Measurements from ENCODE around the gene CKAP5.
A peak's percentile ranks its signal among the peaks of the same experiment; 100 is the strongest.

CKAP5 gene

GRCh38 chr11:46845740-46846509 is at the start of gene CKAP5:
Gene CKAP5 (minus strand): TSS chr11:46846280. CDS start chr11:46821231, 25,049 bp downstream.
- DNase-seq = peak; percentile 58

- peak; percentile 40 for DNase-seq
These were observed 49.7 kb upstream of the CKAP5 start for GRCh38 chr11:46895821-46896220.

GRCh38 chr11:46894961-46895360 is 48.9 kb upstream of the CKAP5 start:
- no peak for DNase-seq

DNA sequence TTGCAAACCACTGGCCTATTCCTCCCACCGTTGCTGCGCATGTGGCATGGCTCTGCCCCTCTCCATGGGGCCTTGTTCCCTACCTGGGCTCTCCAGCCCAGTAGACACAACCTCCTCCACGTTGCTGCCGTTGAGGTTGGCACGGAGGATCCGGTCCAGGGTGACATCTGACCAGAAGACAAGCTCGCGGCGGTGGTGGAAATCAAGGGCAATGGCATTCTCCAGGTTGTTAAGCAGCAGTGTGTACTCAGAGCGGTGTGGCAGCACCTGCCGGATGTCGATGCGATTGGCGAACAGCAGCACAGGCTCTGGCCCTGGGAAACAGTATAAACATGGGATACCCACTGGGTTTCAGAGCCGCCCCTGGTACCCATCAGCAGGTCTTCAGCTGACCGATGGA is 48.4 kb upstream of the CKAP5 start:
- DNase-seq = no peak

- DNase-seq = no peak
These were observed 46.8 kb upstream of the CKAP5 start for GRCh38 chr11:46892838-46893237.

GRCh38 chr11:46892109-46892508 is 46.0 kb upstream of the CKAP5 start:
- DNase-seq = no peak

DNA sequence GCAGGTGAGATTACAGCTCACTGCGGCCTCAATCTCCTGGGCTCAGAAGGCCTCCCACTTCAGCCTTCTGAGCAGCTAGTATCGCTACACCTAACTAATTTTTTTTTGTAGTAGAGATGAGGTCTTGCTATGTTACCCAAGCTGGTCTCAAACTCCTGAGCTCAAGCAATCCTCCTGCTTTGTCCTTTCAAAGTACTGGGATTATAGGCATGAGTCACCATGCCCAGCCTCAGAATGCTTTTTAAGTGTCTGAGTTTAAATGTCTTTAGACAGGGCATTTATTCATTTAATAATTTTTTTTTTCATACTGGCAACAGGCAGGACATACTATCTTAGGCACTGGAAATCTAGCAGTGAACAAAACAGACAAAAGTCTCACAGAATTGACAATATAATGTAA is 44.6 kb upstream of the CKAP5 start:
- no peak for DNase-seq

- DNase-seq = peak; percentile 15
These were observed 43.8 kb upstream of the CKAP5 start for GRCh38 chr11:46889689-46890475.

GRCh38 chr11:46889251-46889650 is 43.2 kb upstream of the CKAP5 start:
- no peak for DNase-seq

DNA sequence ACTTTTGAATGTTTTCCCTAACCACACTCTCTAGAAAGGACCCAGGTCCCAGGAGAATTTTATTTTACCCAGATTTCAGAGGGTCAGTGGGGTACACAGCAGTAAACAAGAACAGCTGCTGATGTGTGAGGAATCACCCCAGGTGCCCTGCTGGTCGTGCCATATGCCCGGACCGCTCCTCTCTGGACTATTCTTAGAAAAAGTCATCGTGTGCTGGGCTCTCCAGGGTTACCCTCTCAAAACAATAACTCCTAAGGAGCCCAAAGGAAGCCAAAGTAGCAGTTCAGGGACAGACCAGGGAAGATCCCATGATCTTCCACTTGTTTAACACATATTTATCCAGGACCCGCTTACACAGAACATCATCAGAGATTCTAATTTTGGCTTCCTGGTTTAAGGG is 42.6 kb upstream of the CKAP5 start:
- DNase-seq = no peak

DNA sequence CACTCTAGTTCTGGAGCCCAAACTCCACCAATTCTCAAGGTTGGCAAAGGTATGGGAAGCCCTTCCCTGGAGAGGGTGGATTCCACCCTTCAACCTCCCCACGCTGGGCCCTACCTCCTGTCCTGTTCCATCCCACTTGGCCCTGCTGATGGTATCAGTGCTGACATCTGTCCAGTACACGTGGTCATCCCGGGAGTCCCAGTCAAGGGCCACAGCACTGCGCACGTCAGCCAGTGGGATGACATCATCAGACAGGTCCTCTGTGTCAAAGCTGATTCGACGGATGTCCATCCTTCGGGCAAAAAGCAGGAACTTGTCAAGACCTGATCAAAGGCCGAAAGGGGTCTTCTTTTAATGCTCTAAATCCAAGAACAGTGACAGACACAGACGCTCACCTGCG is 40.1 kb upstream of the CKAP5 start:
- DNase-seq = no peak

GRCh38 chr11:46879056-46879585 is 33.0 kb upstream of the CKAP5 start:
- no peak for DNase-seq

DNA sequence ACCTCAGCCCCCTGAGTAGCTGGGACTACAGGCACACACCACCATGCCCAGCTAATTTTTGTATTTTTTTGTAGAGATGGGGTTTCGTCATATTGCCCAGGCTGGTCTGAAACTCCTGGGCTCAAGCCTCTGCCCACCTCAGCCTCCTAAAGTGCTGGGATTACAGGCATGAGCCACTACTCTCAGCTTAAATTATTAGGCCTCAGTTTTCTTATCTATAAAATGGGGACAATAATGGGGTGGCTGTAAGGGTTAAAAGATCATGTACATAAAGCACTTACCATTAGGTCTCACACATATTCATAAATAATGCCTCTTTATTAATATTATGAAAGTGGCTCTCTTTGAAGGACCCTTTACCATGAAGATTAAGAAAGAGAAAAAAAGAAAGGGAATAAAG is 31.5 kb upstream of the CKAP5 start:
- DNase-seq = no peak

DNA sequence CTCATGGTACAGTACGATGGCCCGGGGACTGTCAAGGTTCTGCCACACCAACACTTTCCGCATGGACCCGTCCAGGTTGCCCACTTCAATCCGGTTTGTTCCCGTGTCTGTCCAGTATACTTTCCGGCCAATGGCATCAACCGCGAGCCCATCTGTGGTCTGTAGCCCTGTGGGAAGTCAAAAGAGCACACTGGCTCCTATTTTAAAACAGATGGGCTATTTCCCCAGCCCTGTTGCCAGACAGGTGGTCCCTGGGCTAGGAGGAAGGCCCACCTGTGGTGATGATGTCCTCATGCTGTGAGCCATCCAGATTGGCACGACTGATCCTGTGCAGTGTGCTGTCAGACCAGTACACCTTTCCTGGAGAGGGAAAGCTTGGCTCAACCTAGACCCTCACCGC is 30.4 kb upstream of the CKAP5 start:
- DNase-seq = no peak

DNA sequence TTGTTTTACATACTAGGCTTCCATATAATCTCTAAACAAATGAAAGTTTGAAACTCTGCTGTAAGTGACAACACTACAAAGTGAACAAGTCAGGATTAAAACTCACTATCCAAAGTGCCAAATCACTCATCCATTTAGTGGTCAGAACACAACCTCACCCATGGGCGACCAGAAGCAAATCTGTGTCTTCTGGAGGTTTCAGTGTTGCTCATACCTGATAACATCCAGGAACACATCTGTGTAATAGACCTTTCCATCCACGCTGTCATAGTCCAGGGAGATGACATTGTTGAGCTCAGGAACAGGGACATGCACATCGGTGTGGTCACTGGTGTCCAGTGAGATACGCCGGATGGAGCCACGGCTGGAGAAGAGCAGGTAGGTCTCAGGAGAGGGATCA is 28.5 kb upstream of the CKAP5 start:
- DNase-seq = no peak

- DNase-seq = no peak
These were observed 22.8 kb upstream of the CKAP5 start for GRCh38 chr11:46868912-46869311.

- no peak for DNase-seq
These were observed 19.3 kb upstream of the CKAP5 start for GRCh38 chr11:46865340-46865739.

DNA sequence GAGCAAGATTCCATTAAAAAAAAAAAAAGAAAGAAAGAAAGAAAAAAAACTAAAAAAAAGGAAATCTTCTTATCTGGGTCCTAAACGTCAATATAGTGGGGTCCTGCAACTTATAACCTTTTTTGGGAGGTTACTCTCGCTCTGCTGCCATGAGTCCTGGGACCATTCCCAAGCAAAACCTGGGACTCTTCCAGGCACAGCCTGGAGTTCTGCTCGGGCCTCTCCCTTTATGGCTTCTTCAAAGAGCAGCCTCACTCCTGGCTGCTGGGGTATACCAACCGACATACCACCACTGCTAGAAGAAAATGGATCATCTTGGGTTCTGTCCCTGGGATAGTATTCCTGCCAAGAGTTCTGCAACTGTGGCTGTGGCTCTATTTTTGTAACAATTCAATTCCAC is 14.1 kb upstream of the CKAP5 start:
- no peak for DNase-seq

- DNase-seq = no peak
These were observed 13.0 kb upstream of the CKAP5 start for GRCh38 chr11:46858920-46859546.

- no peak for DNase-seq
These were observed 11.6 kb upstream of the CKAP5 start for GRCh38 chr11:46857666-46858065.

DNA sequence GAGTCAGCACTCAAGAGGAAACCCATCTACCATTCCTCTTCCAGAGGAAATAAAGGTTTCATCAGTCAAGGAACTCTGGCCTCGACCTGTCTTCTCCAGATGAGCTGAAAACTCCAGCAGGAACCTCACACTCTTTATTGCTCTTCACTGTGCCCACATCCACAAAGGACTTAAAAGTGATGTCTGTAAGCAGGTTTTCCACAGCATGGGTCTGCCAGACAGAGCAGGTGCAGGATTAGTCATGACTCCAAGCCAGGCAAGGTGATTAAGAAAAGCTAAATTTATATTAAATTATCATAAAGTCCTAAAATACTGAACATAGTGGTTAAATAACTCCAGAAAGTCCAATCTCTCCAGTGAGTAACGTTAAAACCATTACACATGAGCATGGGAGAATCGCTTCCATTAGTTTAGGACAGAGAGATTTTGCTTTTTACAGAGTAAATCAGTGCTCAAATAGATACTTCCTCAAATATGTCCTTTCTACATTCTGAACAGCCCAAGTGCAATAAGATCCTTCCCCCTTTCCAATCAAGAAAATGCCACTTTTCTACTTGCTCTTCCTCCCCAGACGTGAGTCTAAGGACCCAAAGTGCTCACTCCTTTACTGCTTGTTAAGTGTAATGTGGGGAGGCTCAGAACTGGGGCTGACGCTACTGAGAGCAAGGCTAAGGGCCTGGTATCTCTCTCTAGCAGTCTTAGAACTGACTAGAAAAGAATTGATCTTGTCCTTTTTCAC is 10.7 kb upstream of the CKAP5 start:
- no peak for DNase-seq

- DNase-seq = no peak
These were observed 9.8 kb upstream of the CKAP5 start for GRCh38 chr11:46855863-46856262.

DNA sequence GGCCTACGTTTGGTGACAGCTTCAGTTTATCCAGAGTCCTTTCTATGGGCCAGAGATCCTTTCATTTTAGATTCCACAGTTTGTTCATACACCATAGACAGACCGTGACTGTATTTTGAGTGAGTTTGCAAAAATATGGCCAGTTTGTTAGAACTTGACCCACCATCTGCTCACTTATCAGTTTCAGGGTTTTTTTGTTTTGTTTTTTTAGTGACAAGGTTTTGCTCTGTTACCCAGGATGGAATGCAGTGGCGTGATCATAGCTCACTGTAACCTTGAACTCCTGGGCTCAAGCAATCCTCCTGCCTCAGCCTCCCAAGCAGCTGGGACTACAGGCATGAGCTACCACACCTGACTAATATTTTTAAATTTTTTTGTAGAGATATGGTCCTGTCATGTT is 9.1 kb upstream of the CKAP5 start:
- no peak for DNase-seq

Measured in DMS 273 treated with DMSO at 0.1 percent for 48 hours (cell line).